MG63 (cell line): ENCODE data around the gene IPPK. TPM values are rescaled to one million over a fixed set of nuclear protein-coding genes. Genes with fewer than 3 reads are reported as not detected.
A peak's percentile ranks its signal among the peaks of the same experiment; 100 is the strongest.
"Not testable (repeated sequence)": the region's sequence is repeated elsewhere in the genome, so short reads cannot be mapped to it uniquely, and the experiment has no call there.

Source experiments
- DNase-seq: peaks from one replicate; pipeline ENCODE4 v3.0.0-alpha.2; 2020
- H3K27me3 ChIP-seq: fragments of 250-450 bp; sonication (Bioruptor Pico); 2 replicates; pipeline ENCODE4 v1.5.1; 2020; ENCODE audit warnings: mild to moderate bottlenecking, moderate library complexity
- H3K36me3 ChIP-seq: fragments of 250-450 bp; sonication (Bioruptor Pico); 2 replicates; pipeline ENCODE4 v1.5.1; 2020; ENCODE audit warnings: mild to moderate bottlenecking, moderate library complexity
- H3K4me3 ChIP-seq: fragments of 250-450 bp; sonication (Bioruptor Pico); 2 replicates; pipeline ENCODE4 v1.5.1; 2020; ENCODE audit warnings: mild to moderate bottlenecking, moderate library complexity
- H3K9me3 ChIP-seq: fragments of 250-450 bp; sonication (Bioruptor Pico); 2 replicates; pipeline ENCODE4 v1.5.1; 2020; ENCODE audit warnings: mild to moderate bottlenecking, moderate library complexity
- total RNA-seq: library from RNA; depleted of rRNA; stranded (reverse); fragments of >200 nt; shearing (Covaris generic); gene quantifications from 2 replicates; pipeline ENCODE4 v1.2.3, GENCODE V29; 2014; ENCODE audit warnings: low replicate concordance

The IPPK gene
- total RNA-seq, 1 experiment from 2014 or later = 13.3 TPM

DNA sequence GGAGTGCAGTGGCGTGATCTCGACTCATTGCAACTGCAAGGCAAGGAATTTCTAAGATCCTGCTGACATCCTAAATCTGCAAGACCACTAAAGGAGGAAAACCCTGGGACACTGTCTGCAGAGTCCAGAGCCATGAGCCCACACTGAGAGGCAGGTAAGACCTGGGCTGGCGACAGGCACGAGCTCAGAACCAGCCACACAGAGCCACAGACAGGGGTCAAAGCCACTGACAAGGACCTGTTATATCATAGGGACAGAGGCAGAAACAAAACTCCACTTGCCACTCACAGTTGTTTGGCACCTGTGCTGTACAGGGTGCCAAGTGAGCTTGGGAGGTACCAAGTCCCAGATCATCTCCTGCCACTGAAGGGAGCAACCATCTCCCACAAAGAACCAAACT is 34.2 kb downstream of the IPPK start:
- Histone ChIP-seq H3K9me3 (no peaks in the 10 kb centered on the region), H3K4me3 (no peak overlapping the region), H3K36me3 (peaks cover 62% of the 10 kb centered on the region), H3K27me3 (no peaks in the 10 kb centered on the region)
- DNase-seq = no peak

GRCh38 chr9:92634712-92635605 is 35.0 kb downstream of the IPPK start:
- peaks cover 63% of the 10 kb centered on the region for H3K36me3 ChIP-seq
- no peaks in the 10 kb centered on the region for H3K9me3 ChIP-seq
- no peak overlapping the region for H3K4me3 ChIP-seq
- no peaks in the 10 kb centered on the region for H3K27me3 ChIP-seq
- peak; percentile 55 for DNase-seq

DNA sequence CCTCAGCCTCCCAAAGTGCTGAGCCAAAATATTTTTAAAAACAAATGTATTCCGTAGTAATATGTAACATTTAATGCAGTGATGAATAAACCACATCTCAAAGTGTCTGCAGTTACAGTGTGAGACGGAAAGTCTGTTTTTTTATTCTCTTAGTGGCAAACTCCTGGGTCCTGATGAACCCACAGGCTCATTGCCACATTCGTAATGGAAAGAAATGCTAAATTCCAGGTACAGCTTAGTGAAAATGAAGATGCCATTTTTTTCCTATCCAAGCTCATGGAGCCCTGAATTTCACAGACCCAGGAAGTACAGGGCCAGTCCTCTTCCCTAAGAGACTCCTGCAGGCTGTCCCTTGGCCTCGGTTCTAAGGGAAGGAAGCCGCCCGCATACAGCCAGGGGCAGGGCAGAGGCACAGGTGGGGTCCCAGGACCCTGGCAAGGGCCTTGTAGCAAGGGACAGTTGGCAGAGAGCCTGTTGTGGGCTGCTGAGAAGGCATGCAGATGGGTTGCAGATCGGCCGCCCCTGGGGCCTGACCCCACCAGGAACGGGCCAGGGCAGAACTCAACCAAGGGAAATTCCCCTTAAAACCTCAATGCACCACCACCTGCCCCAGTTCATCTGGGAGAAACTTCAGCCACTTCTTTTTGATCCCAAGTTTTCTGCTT is 36.2 kb downstream of the IPPK start:
- peaks cover 70% of the 10 kb centered on the region for H3K36me3 ChIP-seq
- no peaks in the 10 kb centered on the region for H3K9me3 ChIP-seq
- no peak for DNase-seq
- H3K4me3 ChIP-seq = no peak overlapping the region
- no peaks in the 10 kb centered on the region for H3K27me3 ChIP-seq

GRCh38 chr9:92632641-92633040 is 37.3 kb downstream of the IPPK start:
- Histone ChIP-seq H3K9me3 (no peaks in the 10 kb centered on the region), H3K4me3 (no peak overlapping the region), H3K27me3 (no peaks in the 10 kb centered on the region), H3K36me3 (peaks cover 69% of the 10 kb centered on the region)
- no peak for DNase-seq

DNA sequence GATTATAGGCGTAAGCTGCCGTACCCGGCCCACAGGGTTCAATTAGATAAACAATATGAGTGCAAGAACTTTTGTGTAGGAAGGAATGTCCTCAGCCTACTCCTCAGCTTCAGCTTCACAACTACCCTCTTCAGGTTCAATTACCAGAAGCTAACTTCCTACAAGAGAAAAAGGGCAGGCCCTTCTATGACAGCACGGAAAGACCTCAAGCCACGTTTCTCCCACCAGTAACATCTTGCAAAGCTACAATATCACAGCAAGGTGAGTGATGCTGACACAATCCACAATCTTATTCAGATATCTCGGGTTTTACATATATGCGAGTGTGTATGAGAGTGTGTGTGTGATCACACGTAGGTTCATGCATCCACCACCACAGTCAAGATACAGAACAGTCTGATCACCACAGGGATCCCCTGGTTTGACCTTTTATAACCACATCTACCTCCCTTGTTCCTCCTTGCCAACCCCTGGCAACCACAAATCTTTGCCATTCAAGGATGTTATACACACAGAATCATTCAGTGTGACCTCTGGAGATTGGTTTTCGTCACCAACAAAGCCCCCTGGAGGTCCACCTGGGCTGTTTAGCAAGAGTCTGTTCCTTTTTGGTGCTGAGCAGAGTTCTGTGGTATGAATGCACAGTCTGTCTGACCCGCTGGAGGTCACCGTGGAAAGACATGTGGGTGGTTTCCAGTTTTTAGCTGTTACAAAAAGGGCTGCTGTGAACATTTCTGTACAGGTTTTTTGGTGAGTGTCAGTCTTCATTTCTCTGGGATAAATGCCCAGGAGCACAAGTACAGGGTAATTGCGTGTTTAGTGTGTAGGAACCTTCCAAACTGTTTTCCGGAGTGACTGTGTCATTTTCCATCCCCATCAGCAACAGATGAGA is 38.2 kb downstream of the IPPK start:
- Histone ChIP-seq H3K36me3 (peaks cover 65% of the 10 kb centered on the region), H3K27me3 (no peaks in the 10 kb centered on the region), H3K4me3 (no peak overlapping the region), H3K9me3 (no peaks in the 10 kb centered on the region)
- no peak for DNase-seq

DNA sequence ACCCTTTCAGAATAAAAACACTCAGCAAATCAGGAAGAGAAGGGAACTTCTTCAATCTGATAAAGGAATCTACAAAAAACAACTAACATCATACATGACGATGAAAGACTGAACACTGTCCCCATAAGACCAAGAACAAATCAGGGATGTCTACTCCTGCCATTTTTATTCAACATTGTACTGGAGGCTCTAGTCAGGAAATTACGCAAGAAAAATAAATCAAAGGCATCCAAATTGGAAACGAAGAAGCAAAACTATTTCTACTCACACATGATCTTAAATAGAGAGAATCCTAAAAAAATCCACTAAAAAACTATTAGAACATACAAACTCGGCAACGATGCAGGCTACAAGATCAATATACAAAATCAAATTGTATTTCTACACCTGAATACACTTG is 42.3 kb downstream of the IPPK start:
- Histone ChIP-seq H3K4me3 (no peak overlapping the region), H3K27me3 (no peaks in the 10 kb centered on the region), H3K36me3 (peaks cover 69% of the 10 kb centered on the region), H3K9me3 (no peaks in the 10 kb centered on the region)
- no peak for DNase-seq

DNA sequence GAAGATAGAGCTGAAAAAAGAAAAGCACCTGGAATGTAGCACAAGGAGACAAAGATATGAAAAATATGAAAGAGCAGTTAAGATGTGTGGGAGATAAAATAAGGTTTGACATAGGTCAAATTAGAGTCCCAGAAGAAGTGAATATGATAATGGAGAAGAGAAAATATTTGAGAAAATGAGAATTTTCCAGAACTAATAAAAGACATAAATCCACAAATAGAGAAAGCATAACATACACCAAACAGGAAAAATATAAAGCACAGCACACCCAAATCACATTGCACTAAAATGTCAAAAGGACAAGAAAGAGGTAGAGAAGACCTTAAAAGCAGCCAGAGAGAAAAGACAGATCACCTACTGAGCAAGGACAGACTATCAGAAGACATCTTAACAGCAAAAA is 43.4 kb downstream of the IPPK start:
- Histone ChIP-seq H3K27me3 (no peaks in the 10 kb centered on the region), H3K9me3 (no peaks in the 10 kb centered on the region), H3K36me3 (peaks cover 62% of the 10 kb centered on the region), H3K4me3 (no peak overlapping the region)
- DNase-seq = no peak

DNA sequence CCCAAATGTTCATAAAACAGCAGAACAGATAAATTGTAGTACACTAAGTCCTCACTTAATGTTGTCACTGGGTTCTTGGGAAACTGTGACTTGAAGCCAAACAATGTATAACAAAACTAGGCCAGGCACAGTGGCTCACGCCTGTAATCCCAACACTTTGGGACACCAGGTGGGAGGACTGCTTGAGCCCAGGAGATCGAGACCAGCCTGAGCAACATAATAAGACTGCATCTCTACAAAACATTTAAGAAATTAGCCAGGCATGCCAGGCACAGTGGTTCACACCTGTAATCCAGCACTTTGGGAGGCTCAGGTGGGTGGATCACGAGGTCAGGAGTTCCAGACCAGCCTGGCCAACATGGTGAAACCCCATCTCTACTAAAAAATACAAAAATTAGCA is 46.0 kb downstream of the IPPK start:
- H3K9me3 ChIP-seq, H3K4me3 ChIP-seq, DNase-seq, H3K27me3 ChIP-seq: not testable (repeated sequence)
- H3K36me3 ChIP-seq = peaks cover 46% of the 10 kb centered on the region

GRCh38 chr9:92620845-92621244 is 49.1 kb downstream of the IPPK start:
- no peak for DNase-seq
- Histone ChIP-seq H3K4me3 (no peak overlapping the region), H3K27me3 (no peaks in the 10 kb centered on the region), H3K9me3 (no peaks in the 10 kb centered on the region), H3K36me3 (peaks cover 51% of the 10 kb centered on the region)

DNA sequence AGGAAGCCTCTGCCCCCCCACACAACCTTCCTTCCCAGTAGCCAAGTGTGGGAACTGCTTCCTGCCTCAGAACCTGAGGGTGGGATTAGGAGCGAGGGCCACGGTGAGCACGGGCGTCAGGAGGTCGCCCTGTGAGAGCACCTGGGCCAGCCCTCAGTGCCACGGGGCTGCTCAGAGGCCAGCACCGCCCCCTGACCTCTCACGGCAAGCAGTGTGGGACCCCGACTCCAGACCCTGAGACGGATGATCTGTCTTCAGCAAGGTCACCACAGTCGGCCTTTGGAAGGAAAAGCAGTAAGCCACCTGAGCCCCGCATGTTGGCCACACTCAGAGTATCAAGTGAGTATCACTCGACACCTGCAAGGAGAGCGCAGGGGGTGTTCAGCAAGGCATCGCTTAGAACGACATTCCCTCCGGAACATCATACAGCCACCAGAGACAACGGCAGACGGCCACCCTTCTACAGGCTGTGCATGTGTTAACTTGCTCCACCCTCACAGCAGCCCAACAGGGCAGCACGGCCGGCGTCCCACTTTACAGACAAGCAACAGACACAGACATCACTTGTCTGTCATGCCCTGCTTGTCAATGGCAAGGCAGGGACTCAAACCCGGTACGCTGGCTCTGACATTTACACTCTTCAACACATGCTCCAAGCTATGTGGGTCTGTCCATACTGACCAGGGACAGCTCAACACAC is 50.2 kb downstream of the IPPK start:
- H3K4me3 ChIP-seq = no peak overlapping the region
- no peaks in the 10 kb centered on the region for H3K27me3 ChIP-seq
- no peaks in the 10 kb centered on the region for H3K9me3 ChIP-seq
- peaks cover 45% of the 10 kb centered on the region for H3K36me3 ChIP-seq
- no peak for DNase-seq

- Histone ChIP-seq H3K36me3 (peaks cover 44% of the 10 kb centered on the region), H3K4me3 (no peak overlapping the region), H3K27me3 (no peaks in the 10 kb centered on the region), H3K9me3 (no peaks in the 10 kb centered on the region)
- DNase-seq = no peak
Observed at GRCh38 chr9:92618633-92619225, 51.2 kb downstream of the IPPK start.

DNA sequence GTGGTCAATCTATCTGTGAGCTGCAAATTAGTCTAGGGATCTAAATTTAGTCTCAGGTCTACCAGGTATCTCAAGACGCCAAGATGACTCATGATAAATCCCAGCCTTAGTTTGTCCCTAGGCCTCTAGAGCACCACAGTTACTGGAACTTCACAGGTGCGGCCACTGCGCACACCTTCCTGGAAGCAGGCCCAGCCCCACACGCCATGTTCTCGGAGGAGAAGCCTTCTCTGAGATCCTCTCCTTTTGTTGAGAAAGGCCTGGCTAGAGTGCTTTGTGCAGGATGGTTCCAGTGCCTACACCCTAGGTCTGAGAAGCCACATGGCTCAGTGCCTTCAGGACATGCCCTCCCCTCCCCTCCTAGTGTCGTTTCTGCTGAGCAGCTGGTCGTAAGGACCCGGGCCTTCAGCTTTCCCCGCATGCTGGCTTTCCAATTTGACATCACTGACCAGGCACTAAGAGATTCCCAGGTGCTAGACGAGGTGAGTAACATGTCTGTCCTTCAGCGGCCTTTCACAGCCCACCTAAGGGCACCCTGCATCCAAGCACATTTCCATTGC is 51.9 kb downstream of the IPPK start:
- Histone ChIP-seq H3K9me3 (no peaks in the 10 kb centered on the region), H3K4me3 (no peak overlapping the region), H3K36me3 (peaks cover 40% of the 10 kb centered on the region), H3K27me3 (no peaks in the 10 kb centered on the region)
- DNase-seq = no peak

GRCh38 chr9:92617195-92617813 is 52.6 kb downstream of the IPPK start:
- Histone ChIP-seq H3K27me3 (no peaks in the 10 kb centered on the region), H3K4me3 (no peak overlapping the region), H3K9me3 (no peaks in the 10 kb centered on the region), H3K36me3 (peaks cover 41% of the 10 kb centered on the region)
- no peak for DNase-seq

DNA sequence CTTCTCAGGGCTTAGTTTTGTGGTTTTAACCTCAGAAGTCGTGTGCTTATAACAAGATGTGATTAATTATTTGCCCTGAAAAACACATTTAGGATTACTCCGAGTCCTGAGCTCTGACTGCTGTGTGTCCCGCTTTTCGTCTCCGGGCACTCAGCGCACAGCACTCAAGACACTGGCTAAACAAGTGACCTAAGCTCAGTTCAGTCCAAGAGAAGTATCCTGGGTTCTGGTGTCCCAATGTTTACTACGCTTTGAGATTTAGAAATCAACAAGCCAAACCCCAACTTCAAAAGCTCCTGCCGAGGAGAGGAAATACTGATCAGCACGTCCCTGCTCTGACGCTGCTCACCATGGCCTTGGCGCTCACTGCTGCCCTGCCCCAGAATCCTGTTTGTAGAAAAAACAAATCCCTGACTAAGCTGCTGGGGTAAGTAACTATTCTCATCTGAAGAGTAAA is 53.2 kb downstream of the IPPK start:
- no peaks in the 10 kb centered on the region for H3K9me3 ChIP-seq
- H3K27me3 ChIP-seq = no peaks in the 10 kb centered on the region
- H3K4me3 ChIP-seq = no peak overlapping the region
- no peak for DNase-seq
- peaks cover 45% of the 10 kb centered on the region for H3K36me3 ChIP-seq

GRCh38 chr9:92616199-92616641 is 53.7 kb downstream of the IPPK start:
- no peak for DNase-seq
- Histone ChIP-seq H3K4me3 (no peak overlapping the region), H3K27me3 (no peaks in the 10 kb centered on the region), H3K36me3 (peaks cover 46% of the 10 kb centered on the region), H3K9me3 (no peaks in the 10 kb centered on the region)
